AG04449 (cell line): ENCODE measurements around the gene USP40.

Experiments
- CTCF ChIA-PET: fragments of 350-600 bp; formaldehyde crosslinking; extraction: SDS; loops from one replicate; lab custom pipeline; 2021; ENCODE audit warnings: antibody characterized with exemption; lab: Yijun Ruan, JAX
- POLR2A ChIA-PET: fragments of 400-600, 350-600 bp; formaldehyde crosslinking; extraction: SDS; loops from one replicate; lab custom pipeline; 2020; ENCODE audit warnings: antibody characterized with exemption, inconsistent platforms; lab: Yijun Ruan, JAX
- DNase-seq: peaks from one replicate; pipeline ENCODE4 v3.0.0-alpha.2; 2010; ENCODE audit warnings: low read depth, low spot score
- H3K4me3 ChIP-seq: 2 replicates; pipeline ENCODE4 v1.5.1; 2011; ENCODE audit warnings: low read depth, mild to moderate bottlenecking, control low read depth, low read length
- TF ChIP-seq, protein P1 (sequence below): IDR thresholded peaks from one replicate; pipeline ENCODE4 v1.5.1; 2011; ENCODE audit warnings: mild to moderate bottlenecking, moderate library complexity, low read length, control low read depth, inconsistent platforms; ENCODE audit not compliant: insufficient read depth; ENCODE audit errors: missing control alignments

USP40 gene

DNA sequence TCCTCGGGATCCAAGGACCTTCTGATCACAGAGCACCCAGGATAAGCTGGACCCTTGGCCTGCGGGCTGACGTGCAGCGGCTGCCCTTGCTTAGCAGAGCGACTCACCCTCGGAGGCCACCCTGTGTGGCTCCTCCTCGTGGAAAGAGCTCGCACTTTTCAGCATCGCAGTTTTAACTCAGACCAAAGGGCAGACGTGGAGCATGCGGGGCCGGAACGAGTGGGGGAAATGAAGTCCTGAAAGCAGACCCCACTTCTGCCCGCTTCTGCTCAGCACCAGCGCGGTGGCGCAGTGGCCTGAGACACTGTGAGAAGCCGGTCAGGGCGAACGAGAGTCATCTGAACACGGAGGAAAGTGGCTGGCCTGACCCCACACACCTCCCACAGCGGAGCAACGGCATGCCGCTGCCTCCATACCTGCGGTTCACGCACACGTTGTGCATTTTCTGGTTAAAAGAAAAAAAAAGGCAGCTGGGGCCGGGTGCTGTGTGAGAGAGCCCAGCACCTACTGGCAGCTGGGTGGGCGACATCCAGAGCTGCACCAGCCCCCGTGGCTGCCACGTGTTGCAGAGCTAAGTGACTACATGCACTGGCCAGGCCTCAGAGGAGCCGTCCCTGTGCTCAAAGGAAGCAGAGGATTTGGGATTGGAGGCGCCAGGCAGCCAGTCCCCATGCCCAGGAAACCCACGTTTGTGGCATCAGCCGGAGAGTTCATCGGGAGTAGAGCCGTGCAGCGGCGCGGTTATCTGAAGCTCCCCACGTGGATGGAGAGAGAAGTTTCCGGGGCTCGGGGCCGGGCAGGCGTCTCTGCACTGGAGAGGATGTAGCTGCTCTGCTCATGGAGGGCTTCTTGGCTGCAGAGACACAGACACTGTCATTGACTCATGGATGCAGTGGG, 89.7 kb downstream of the USP40 start:
- DNase-seq: no peak
- ChIA-PET CTCF (no interaction called here), POLR2A (no interaction called here)
- no peak overlapping the region for H3K4me3 ChIP-seq
- TF ChIP-seq, protein P1, sequence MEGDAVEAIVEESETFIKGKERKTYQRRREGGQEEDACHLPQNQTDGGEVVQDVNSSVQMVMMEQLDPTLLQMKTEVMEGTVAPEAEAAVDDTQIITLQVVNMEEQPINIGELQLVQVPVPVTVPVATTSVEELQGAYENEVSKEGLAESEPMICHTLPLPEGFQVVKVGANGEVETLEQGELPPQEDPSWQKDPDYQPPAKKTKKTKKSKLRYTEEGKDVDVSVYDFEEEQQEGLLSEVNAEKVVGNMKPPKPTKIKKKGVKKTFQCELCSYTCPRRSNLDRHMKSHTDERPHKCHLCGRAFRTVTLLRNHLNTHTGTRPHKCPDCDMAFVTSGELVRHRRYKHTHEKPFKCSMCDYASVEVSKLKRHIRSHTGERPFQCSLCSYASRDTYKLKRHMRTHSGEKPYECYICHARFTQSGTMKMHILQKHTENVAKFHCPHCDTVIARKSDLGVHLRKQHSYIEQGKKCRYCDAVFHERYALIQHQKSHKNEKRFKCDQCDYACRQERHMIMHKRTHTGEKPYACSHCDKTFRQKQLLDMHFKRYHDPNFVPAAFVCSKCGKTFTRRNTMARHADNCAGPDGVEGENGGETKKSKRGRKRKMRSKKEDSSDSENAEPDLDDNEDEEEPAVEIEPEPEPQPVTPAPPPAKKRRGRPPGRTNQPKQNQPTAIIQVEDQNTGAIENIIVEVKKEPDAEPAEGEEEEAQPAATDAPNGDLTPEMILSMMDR: no peak

DNA sequence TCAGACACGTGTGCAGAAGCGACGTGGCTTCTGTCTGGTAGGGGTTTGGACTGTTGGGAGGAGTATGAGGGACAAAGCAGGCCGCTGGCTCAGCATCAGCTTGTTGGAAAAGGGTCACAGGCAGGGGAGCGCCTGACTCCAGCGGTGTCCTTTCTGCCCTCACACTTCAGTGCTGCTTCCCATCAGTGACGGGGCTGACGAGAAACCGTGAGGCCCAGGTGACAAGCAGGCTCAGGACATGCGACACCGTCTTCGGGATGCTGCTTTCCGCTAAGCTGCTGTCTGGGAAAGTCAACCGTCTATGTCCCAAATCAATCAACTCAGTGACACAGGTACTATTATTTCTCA, 90.5 kb downstream of the USP40 start:
- no peak for DNase-seq
- no peak overlapping the region for H3K4me3 ChIP-seq
- TF ChIP-seq, protein P1: no peak
- POLR2A ChIA-PET: no interaction called here
- CTCF ChIA-PET: interaction anchor here (1.0 kb wide), 1 partner anchor 33 kb away, joined by 4 read pairs; no protein-coding TSS in a partner anchor

DNA sequence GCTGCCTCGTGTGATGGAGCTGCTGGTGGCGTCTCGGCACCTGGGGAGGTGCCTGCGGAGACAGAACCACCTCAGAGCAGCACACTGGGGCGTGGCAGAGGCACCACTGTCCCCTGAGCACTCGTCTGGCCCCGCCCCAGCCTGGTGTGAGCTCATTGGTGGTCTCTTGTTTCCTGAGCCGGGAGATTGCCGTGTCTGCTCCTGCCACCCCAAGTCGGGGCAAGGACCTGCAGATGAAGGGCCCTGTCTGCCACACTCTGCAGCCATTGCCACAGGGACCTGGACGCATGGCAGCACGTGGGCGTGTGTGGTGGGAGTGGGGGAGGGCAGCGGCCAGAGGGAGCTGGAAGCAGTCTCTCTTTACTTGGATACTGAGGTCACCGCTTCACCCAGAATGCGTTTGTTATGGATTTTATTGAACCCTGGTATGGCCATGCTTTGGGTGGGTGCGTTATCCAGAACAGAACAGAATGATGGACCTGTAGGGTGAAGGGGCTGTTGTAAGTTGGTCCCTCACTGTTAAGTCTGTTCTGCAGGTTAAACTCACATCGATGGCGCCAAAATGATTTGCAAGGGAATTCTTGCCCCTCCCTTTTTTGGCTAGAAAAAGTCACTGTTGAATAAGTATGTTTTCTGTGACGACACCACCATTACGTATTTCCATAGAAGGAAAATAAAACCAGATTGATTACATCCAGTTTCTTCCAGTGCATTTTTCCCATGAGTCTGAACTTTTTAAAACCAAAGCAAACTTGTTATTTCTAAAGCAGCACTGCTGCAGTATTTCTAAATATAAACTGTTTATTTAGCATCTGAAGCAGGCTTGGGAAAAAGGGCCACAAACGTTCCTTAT, 92.0 kb downstream of the USP40 start:
- no peak for DNase-seq
- ChIA-PET CTCF (interaction anchor here (0.6 kb wide), 1 partner anchor 25 kb away, joined by 3 read pairs; no protein-coding TSS in a partner anchor), POLR2A (no interaction called here)
- TF ChIP-seq, protein P1: no peak
- no peak overlapping the region for H3K4me3 ChIP-seq

DNA sequence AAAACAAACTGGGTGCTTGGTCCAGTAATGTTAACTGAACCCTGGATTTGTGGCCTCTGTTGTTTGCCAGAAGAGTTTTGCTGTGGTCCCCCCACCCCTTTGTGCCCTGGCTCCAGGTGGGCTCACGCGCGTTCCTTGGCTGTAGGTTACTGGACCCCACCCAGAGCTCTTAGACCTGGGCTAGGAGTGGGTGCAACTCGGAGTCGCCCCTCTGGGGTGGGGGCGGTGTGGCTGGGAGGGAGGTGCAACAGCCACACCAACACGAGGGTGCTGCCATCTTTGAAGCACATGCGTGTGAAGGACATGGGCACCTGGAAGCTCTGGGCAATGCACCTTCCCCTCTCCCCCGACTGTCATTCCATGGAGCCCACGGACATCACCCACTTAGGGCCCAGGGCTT, 92.7 kb downstream of the USP40 start:
- TF ChIP-seq, protein P1: no peak
- CTCF ChIA-PET: interaction anchor here (0.6 kb wide), 1 partner anchor 25 kb away, joined by 3 read pairs; no protein-coding TSS in a partner anchor
- H3K4me3 ChIP-seq: no peak overlapping the region
- POLR2A ChIA-PET: no interaction called here
- DNase-seq: no peak

DNA sequence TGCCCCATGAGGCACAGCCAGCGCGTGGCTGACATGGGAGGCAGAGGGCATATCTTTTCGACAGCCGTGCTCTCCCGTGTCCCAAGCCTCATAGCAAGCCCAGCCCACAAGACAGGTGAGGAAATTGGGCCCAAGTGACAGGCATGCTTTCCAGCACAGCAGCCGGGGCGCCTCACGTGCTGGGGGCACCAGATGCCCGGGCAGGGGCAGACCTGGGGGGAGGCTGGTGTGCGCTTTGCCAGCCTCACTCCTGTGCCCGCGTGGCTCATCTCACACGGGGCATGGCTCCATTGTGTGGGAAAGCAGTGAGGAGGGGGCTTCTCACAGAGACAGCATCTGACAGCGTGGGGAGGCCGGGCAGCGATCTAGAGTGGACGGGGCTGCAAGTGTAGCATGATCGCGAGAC, 93.2 kb downstream of the USP40 start:
- no peak overlapping the region for H3K4me3 ChIP-seq
- TF ChIP-seq, protein P1: no peak
- no peak for DNase-seq
- POLR2A ChIA-PET: no interaction called here
- CTCF ChIA-PET: no interaction called here
